Measurements from ENCODE around the gene ZKSCAN5.
"Not testable (repeated sequence)": the region's sequence is repeated elsewhere in the genome, so short reads cannot be mapped to it uniquely, and the experiment has no call there.

ZKSCAN5 gene

DNA sequence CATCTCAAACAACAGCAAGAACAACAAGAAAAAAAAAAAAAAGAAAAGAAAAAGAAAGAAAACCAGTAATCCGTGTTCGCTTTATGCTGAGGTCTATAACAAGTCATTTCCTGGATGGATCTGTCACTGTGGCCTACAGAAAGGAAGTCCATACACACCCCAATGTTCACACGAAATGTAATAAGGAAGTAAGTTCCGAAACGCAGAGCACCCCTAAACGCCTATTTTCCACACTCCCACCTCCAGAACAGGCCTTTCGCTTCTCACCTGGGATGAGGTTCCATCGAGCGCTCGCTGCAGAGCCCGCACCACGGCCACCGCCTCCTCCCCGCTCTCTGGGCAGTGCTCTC lies 5.1 kb upstream of the ZKSCAN5 start:
- Histone ChIP-seq H3K9me2 (replicated peaks; ENCODE audit: insufficient read depth, low read length) (no peaks in the 10 kb centered on the region), H3K4me2 (ENCODE audit: low read depth, low read length) (peak overlapping the region; percentile 85), H3K9ac (ENCODE audit: low read length) (peak overlapping the region; percentile 94), H3K4me3 (ENCODE audit: low read length) (peak overlapping the region; percentile 96), H3K9me3 (replicated peaks; ENCODE audit: insufficient read depth, low read length) (no peaks in the 10 kb centered on the region; the same call in 1 of the 2 replicates), H3K27ac (ENCODE audit: low read length) (peak overlapping the region; percentile 96), H3K36me3 (replicated peaks; ENCODE audit: insufficient read depth, low read length) (peaks cover 12% of the 10 kb centered on the region), H3K27me3 (replicated peaks; ENCODE audit: insufficient read depth, low read length) (no peaks in the 10 kb centered on the region), H3K79me2 (ENCODE audit: low read length) (peaks cover 62% of the 10 kb centered on the region), H3F3A (ENCODE audit: insufficient read depth, low read length) (peaks cover 8% of the 10 kb centered on the region), H2AFZ (ENCODE audit: low read length) (peak overlapping the region; percentile 91), H3K4me1 (ENCODE audit: low read length) (no peaks in the 10 kb centered on the region), H4K20me1 (ENCODE audit: insufficient read depth, low read length) (no peaks in the 10 kb centered on the region)
- peak; percentile 31 for DNase-seq
- TF ChIP-seq, protein P1, sequence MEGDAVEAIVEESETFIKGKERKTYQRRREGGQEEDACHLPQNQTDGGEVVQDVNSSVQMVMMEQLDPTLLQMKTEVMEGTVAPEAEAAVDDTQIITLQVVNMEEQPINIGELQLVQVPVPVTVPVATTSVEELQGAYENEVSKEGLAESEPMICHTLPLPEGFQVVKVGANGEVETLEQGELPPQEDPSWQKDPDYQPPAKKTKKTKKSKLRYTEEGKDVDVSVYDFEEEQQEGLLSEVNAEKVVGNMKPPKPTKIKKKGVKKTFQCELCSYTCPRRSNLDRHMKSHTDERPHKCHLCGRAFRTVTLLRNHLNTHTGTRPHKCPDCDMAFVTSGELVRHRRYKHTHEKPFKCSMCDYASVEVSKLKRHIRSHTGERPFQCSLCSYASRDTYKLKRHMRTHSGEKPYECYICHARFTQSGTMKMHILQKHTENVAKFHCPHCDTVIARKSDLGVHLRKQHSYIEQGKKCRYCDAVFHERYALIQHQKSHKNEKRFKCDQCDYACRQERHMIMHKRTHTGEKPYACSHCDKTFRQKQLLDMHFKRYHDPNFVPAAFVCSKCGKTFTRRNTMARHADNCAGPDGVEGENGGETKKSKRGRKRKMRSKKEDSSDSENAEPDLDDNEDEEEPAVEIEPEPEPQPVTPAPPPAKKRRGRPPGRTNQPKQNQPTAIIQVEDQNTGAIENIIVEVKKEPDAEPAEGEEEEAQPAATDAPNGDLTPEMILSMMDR (IDR thresholded peaks at IDR 0.05; ENCODE audit: low read length) = no peak
- no peak for TF ChIP-seq EZH2phosphoT487 (IDR thresholded peaks at IDR 0.05; ENCODE audit: low read length)
- TF ChIP-seq EZH2 (optimal IDR thresholded peaks at IDR 0.05; ENCODE audit: low read depth, low read length) = no peak

DNA sequence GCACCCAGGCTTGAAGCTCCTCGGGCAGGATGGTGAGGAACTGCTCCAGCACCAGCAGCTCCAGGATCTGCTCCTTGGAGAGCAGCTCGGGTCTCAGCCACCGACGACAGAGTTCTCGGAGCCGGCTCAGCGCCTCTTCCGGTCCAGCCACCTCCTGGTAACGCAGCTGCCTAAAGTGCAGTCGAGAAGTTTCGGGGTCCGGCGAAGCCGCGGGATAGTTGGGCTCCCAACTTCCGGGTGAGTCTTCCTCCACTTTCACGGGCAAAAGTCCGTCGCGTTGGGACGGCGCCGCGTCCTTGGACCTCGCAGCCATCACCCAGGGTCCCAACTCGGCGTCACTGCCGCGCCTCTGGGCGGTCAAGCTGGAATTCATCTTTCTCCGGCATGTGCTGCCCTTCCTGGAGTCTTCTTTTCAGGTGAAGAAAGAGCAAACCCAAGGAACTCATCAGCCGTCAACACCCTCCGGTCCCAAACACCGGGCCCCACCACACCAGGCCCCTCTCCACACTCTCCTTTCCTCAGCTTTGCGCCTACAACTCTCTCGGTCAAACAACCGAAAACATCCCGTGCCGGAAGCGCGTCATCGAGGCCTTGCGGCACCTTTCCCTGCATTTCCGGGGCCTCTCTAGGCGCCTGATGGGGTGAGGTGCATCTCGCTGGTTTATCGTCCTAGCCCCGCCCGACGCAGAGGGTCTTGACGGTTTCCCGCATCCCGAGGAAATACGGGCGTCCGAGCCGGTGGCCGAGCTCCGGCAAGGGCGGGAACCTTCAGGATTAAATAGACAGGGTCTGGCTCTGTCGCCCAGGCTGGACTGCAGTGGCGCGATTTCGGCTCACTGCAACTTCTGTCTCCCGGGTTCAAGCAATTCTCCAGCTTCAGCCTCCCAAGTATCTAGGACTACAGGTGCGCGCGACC lies 4.5 kb upstream of the ZKSCAN5 start, which contains the start of gene ZNF394:
ZNF394 (minus strand) TSS at position 561 of the 916 bp plus-strand sequence; CDS start at position 373, 188 bp downstream.
- TF ChIP-seq, protein P1 (IDR thresholded peaks at IDR 0.05; ENCODE audit: low read length) = no peak; the same call in 1 of the 2 replicates
- no peak for TF ChIP-seq EZH2 (optimal IDR thresholded peaks at IDR 0.05; ENCODE audit: low read depth, low read length)
- no peak for TF ChIP-seq EZH2phosphoT487 (IDR thresholded peaks at IDR 0.05; ENCODE audit: low read length)
- Histone ChIP-seq H3K9me2 (replicated peaks; ENCODE audit: insufficient read depth, low read length) (no peaks in the 10 kb centered on the region), H3K4me3 (ENCODE audit: low read length) (peak within 1 kb of the TSS; percentile 96), H3F3A (ENCODE audit: insufficient read depth, low read length) (peaks cover 8% of the 10 kb centered on the region), H2AFZ (ENCODE audit: low read length) (peak within 1 kb of the TSS; percentile 91), H3K27me3 (replicated peaks; ENCODE audit: insufficient read depth, low read length) (no peaks in the 10 kb centered on the region), H3K9me3 (replicated peaks; ENCODE audit: insufficient read depth, low read length) (no peaks in the 10 kb centered on the region), H3K27ac (ENCODE audit: low read length) (peak within 1 kb of the TSS; percentile 96), H4K20me1 (ENCODE audit: insufficient read depth, low read length) (no peaks in the 10 kb centered on the region), H3K9ac (ENCODE audit: low read length) (peak within 1 kb of the TSS; percentile 94), H3K4me2 (ENCODE audit: low read depth, low read length) (peak within 1 kb of the TSS; percentile 85), H3K4me1 (ENCODE audit: low read length) (no peaks in the 10 kb centered on the region), H3K79me2 (ENCODE audit: low read length) (peaks cover 56% of the 10 kb centered on the region), H3K36me3 (replicated peaks; ENCODE audit: insufficient read depth, low read length) (peaks cover 8% of the 10 kb centered on the region; the same call in 1 of the 2 replicates)
- DNase-seq = peak; percentile 96

GRCh38 chr7:99500637-99501009 lies 3.8 kb upstream of the ZKSCAN5 start:
- H3K27me3 ChIP-seq (replicated peaks; ENCODE audit: insufficient read depth, low read length) = no peaks in the 10 kb centered on the region
- H3K4me3 ChIP-seq (ENCODE audit: low read length) = peak overlapping the region; percentile 96
- no peaks in the 10 kb centered on the region for H3K9me2 ChIP-seq (replicated peaks; ENCODE audit: insufficient read depth, low read length)
- peak overlapping the region; percentile 61 for H3K4me2 ChIP-seq (ENCODE audit: low read depth, low read length)
- no peak for TF ChIP-seq EZH2phosphoT487 (IDR thresholded peaks at IDR 0.05; ENCODE audit: low read length)
- TF ChIP-seq, protein P1 (IDR thresholded peaks at IDR 0.05; ENCODE audit: low read length) = no peak
- no peak for TF ChIP-seq EZH2 (optimal IDR thresholded peaks at IDR 0.05; ENCODE audit: low read depth, low read length)
- peaks cover 56% of the 10 kb centered on the region for H3K79me2 ChIP-seq (ENCODE audit: low read length)
- H3K27ac ChIP-seq (ENCODE audit: low read length) = no peak overlapping the region; the same call in 1 of the 2 replicates
- H3K4me1 ChIP-seq (ENCODE audit: low read length) = peaks cover 1% of the 10 kb centered on the region
- H3K36me3 ChIP-seq (replicated peaks; ENCODE audit: insufficient read depth, low read length) = peaks cover 8% of the 10 kb centered on the region; the same call in 1 of the 2 replicates
- DNase-seq = no peak
- H3F3A ChIP-seq (ENCODE audit: insufficient read depth, low read length) = peaks cover 8% of the 10 kb centered on the region
- no peaks in the 10 kb centered on the region for H3K9me3 ChIP-seq (replicated peaks; ENCODE audit: insufficient read depth, low read length)
- peak overlapping the region; percentile 94; the same call in 1 of the 2 replicates for H3K9ac ChIP-seq (ENCODE audit: low read length)
- H2AFZ ChIP-seq (ENCODE audit: low read length) = peak overlapping the region; percentile 91
- no peaks in the 10 kb centered on the region for H4K20me1 ChIP-seq (ENCODE audit: insufficient read depth, low read length)

GRCh38 chr7:99501236-99501635 lies 3.2 kb upstream of the ZKSCAN5 start:
- not testable (repeated sequence) for H3K9me3 ChIP-seq (replicated peaks; ENCODE audit: insufficient read depth, low read length); H3K27ac ChIP-seq (ENCODE audit: low read length); DNase-seq; H3K4me1 ChIP-seq (ENCODE audit: low read length); H4K20me1 ChIP-seq (ENCODE audit: insufficient read depth, low read length); H3F3A ChIP-seq (ENCODE audit: insufficient read depth, low read length); H3K36me3 ChIP-seq (replicated peaks; ENCODE audit: insufficient read depth, low read length); H3K27me3 ChIP-seq (replicated peaks; ENCODE audit: insufficient read depth, low read length); H3K4me2 ChIP-seq (ENCODE audit: low read depth, low read length); H2AFZ ChIP-seq (ENCODE audit: low read length); H3K9ac ChIP-seq (ENCODE audit: low read length); H3K4me3 ChIP-seq (ENCODE audit: low read length); H3K9me2 ChIP-seq (replicated peaks; ENCODE audit: insufficient read depth, low read length)
- H3K79me2 ChIP-seq (ENCODE audit: low read length) = peaks cover 56% of the 10 kb centered on the region

Measured in MM.1S (cell line).